GM11168 (cell line): Measurements from ENCODE around the gene BEST4.
"Not testable (repeated sequence)": the region's sequence is repeated elsewhere in the genome, so short reads cannot be mapped to it uniquely, and the experiment has no call there.

Experiments
- in situ Hi-C: fragments of 300-500 bp; cut with MboI; formaldehyde crosslinking; loops from one replicate; pipeline ENCODE4 v1.12.0; 2022; ENCODE audit warnings: low sequenced_read_pairs; ENCODE audit not compliant: unreplicated experiment

Gene BEST4

DNA sequence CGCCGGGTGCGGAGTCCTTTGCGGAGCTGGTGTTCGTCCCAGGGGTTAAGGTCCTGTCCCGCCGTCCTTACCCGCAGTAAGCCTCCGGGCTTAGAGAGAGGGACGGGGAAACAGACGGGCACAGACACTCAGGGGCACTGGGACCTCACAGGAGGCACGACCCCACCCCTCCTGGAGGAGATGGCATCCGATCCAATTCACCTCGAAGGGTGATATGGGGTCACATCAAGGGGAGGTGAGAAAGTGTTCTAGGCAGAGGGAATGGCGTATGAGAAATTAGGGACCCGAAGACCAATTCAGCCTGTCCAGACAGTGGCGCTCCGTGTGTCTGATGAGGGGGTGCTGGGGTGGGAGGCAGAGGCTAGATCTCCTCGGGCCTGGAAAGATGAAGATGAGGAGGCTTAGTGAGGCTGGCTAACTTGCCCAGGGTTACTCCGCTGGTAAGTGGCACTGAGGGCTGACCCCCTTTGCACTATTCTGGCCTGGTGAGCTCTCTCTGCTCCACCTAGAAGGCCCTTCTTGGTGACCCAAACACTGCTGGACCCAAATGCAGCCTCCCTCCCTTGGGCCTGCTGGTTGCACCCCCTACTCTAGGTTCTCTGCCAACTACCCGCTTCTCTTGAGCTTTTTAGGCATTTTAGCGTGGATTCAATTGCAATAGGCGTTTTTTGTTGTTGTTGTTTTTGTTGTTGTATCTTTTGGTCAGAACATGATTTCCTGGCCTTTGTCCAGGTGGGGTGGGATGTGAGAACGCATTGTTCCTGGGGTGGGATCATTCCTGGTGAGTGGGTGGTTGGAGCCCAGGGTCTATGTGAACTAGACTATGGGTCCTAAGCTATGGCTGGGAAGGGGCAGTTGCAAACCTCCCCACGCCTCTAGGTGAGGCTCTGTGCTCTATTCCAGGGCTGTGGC is 32.6 kb upstream of the BEST4 start:
- in situ Hi-C loops = no loop called here

DNA sequence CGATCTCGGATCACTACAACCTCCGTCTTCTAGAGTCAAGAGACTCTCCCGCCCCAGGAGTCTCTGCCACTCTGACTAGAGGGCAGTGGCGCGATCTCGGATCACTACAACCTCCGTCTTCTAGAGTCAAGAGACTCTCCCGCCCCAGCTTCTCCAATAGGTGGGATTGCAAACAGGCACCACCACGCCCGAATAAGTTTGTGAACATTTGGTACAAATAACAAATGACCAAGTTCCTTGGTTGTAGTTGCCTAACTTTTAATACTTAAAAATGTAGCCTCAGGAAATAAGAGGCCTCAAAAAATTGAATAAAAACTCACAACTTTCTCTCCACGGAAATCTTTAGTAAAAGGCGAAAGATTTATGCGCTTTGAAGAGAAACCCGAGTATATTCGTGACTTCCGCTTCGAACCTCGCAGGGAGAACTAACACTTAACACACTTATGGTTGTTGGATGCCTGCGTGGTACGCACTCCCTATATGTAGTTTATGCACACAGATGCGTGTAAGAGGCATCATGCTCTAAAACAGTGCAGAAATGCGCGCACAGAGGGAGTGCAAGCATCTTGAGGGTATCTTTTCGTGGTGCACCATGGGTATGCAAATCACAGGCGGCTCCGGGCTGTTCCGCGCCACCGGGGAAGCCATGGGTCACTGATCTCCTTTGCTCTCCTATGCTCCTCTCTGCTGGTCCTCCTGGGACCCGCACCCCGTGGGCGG is 31.8 kb upstream of the BEST4 start:
- in situ Hi-C loops = no loop called here

DNA sequence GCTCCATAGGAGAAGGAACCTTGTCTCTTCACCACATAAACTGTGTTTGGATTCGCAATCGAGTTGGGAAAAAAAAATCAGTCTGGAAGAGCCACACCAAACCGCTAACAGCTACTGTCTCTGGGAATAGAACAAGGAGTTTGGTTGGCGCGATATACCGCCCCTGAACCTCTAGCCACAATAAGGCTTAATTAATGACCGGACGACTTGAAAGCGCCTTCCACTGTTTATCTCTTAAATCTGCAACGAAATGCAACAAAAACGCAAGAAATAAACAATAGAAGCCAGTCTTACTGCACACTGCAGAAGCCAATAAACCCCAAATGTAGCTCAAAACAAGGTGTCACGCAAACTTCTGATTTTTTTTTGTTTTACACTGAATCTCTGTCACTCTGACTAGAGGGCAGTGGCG is 31.2 kb upstream of the BEST4 start:
- in situ Hi-C loops = no loop called here

DNA sequence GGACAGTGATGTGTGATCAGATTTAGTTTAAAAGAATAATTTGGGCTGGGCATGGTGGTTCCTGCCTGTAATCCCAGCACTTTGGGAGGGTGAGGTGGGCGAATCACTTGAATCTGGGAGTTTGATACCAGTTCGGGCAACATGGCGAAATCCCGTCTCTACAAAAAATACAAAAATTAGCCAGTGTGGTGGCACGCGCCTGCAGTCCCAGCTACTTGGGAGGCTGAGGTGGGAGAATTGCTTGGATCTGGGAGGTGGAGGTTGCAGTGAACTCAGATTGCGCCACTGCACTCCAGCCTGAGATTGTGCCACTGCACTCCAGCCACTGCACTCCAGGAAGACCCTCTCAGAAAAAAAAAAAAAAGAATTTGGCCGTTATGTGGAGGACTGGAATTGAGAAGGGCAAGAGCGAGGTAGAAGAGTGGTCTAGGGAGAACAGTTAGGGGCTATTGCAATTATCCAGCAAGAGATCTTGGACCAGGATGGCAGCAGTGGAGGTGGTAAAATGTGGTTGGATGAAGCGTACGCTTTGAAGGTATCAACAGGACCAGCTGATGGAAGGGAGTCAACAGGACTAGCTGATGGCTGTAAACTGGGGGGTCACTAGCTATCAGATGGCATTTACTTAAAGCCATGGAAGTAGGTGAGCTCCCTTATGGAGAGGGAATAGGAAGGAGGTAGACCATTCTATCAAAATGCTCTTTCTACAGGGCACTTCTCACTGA is 30.0 kb upstream of the BEST4 start:
- in situ Hi-C loops = no loop called here

DNA sequence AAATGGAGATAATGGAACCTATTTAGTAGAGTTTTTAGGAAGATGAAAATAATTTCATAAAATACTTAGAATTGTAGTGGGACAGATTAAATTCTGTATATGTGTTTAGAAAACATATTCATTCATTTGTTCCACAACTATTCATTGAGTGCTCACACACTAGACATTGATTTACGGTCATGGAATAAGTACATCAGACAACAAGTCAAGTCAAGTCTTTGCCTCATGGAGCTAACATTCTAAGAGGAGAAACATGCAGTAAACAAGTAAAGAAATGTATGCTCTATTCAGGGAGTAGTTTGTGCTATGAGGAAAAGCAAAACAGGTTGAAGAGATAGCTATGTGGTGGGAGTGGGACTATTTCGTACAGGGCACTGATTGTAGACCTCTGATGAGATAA is 29.3 kb upstream of the BEST4 start:
- in situ Hi-C loops = no loop called here

DNA sequence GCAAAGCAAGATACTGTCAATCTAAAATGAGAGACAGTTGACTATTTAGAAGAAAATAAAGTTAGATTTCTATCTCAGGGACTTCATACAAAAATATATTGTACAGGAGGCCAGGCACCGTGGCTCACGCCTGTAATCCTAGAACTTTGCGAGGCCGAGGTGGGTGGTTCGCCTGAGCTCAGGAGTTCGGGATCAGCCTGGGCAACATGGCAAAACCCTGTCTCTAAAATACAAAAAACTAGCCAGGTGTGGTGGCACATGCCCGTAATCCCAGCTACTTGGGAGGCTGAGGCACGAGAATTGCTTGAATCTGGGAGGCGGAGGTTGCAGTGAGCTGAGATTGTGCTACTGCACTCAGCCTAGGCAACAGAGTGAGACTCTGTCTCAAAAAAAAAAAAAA is 28.0 kb upstream of the BEST4 start:
- in situ Hi-C loops = not testable (repeated sequence)

DNA sequence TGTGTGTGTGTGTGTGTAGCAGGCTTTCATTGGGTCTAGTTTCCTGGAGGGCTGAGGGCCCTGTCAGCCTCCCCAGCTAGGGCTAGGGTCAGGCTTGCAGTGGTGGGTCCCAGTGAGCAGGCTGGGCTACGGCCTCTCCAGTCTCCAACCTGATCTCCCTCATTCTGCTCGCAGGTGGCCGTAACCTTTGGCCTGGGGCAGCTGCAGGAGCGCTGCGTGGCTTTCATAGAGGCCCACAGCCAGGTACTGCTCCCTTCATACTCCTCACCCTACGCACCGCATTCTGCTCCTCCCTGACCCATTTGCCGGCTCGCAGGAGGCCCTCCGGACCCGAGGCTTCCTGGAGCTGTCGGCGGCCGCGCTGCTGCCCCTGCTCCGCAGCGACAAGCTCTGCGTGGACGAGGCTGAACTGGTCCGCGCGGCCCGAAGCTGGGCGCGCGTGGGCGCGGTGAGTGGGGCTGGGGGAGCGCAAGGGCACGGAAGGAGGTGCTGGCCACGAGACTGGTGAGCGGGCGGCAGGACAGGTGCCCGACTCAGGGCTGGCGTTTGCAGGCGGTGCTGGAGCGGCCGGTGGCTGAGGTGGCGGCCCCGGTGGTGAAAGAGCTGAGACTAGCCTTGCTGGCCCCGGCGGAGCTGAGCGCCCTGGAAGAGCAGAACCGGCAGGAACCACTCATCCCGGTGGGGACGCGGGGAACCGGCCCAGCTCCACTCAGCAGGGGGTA is 25.0 kb upstream of the BEST4 start:
- in situ Hi-C loops = no loop called here

DNA sequence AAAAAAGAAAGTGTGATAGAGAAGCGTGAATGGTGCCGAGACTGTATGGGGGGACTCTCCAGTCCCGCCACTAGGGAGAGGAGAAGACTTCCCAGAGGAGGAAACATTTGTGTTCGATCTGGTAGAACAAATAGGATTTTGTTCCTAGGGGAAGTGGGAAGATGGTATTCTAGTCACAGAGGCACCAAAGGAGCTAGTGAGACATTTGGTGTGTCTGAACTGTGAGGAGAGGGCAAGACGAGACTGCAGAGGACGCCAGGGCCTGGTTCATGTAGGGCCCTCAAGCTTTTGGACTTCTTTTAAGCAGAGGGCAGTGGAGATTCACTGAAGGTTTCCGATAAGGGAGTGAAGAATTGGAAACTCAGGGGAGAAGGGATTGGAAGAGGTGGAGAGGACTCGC is 23.3 kb upstream of the BEST4 start:
- in situ Hi-C loops = no loop called here

DNA sequence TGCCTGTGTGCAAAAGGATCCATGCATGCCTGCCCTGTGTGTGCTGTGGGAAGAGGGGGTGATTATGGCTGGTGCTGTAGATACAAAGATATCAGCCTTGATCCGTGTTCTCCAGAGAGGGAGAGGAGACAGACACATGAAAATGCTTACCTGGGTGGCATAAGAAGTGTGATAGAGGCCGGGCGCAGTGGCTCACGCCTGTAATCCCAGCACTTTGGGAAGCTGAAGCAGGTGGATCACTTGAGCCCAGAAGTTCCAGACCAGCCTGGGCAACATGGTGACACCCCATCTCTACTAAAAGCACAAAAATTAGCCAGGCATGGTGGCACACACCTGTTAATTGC is 22.8 kb upstream of the BEST4 start:
- in situ Hi-C loops = not testable (repeated sequence)

DNA sequence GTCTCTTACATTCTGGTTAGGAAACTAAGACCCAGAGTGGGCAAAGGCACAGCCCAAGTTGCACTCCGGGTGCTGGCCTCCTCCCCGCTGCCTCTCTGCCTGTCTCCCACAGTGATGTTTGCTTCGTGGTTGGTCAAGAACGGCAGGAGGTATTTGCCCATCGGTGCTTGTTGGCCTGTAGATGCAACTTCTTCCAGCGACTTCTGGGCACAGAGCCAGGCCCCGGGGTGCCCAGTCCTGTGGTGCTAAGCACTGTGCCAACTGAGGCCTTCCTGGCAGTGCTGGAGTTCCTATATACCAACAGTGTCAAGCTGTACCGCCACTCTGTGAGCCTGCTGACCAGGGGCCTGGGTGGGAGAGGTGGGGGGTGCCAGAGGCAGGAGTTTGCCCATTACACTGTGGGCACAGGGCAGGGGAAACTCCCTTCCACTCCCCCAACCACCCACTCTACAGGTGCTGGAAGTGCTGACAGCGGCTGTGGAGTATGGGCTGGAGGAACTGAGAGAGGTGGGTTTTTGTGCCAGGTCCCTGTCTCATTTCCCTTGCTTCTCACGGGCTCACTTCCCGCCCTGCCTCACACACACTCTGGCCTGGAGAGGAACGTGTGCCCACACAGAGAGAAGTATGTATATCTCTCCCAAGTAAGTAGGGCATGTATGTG is 22.3 kb upstream of the BEST4 start:
- in situ Hi-C loops = no loop called here

DNA sequence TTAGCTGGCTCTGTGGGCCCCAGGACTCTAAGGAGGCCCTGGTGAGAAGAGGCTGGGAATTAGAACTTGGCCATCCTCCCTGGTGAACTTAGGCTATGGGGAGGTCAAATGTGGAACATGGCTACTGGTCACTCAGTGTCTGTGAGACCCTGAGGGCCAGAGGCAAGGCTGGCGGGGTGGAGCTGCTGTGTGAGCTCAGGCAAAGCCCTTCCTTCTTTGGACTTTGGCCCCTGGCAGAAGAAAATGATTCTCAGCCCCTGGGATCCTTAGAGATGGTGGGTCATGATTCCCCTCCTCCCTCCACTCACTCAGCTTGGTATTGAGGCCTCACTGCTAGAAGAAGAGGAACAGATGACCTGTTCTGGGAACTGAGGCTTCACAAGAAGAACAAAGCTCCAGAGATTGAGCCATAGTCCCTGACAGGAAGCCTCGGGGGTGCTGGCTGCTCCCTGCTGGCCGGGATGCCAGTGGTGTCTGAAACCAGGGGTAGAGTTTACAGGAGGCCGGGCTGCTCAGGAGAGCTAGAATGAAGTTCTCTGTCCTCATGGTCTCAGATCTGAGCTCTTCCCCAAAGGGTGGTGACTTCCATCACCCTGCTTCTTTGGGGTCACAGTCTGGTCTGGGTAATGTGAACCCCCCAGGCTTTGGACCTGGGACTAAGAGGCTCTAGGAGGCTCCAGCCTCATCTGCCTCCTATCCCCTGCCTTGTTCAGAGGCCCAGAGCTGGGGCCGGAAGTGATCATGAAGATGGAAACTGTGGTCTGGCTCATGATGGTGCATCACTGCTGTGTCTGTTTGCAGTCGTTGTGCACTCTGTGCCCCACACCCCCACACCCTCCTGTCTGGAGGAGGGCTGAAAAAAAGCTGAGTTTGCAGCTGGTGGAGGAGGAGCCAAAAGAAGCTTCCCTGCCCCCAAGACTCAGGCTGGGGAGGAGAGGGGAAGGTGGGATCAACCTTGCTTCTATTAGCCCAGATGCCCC is 21.3 kb upstream of the BEST4 start:
- in situ Hi-C loops = no loop called here

DNA sequence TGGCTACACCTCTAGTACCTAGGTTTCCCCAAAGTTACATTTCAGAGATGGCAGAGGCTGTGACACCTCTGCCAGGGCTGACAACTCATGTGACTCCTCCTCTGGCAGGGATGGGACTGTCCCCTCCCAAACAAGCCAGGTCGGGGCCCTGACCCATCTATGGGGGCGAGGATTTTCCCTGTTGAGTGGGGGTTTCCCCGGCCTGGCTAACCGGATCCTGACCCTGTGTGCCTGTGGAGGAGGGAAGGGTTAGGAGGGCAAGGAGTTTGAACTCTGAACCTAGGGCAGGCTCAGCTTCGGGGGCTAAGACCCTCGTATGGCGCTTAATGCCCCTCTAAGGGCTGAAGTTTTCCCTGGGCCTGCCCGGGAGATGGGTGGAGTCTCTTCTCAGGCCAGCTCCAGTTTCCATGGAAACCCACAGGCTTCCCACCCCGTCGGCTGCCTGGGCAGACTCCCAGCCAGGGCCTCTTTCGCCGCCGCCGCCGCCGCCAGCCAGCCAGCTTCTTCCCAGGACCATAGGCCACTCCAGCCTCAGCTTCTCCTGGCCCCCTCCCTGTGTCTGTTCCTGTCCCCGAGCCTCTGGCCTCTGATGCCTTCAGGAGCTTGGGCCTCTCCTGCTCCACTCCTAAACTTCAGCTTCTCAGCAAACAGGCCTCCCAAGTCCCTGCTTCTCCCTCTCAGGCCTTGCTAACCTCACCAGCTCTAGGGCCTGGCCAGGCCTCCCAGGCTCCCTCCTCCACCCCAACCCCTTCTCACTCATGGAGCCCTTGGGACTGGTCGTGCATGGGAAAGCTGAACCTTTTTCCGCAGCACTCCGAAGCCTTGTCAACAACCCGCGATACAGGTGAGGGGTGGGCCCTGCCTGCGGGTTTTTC is 20.3 kb upstream of the BEST4 start, which contains the start of gene BTBD19:
Gene BTBD19, plus strand, starts transcription at position 461 of the 875 bp plus-strand sequence. Its CDS starts 298 bp downstream, at position 759.
- in situ Hi-C loops = no loop called here

DNA sequence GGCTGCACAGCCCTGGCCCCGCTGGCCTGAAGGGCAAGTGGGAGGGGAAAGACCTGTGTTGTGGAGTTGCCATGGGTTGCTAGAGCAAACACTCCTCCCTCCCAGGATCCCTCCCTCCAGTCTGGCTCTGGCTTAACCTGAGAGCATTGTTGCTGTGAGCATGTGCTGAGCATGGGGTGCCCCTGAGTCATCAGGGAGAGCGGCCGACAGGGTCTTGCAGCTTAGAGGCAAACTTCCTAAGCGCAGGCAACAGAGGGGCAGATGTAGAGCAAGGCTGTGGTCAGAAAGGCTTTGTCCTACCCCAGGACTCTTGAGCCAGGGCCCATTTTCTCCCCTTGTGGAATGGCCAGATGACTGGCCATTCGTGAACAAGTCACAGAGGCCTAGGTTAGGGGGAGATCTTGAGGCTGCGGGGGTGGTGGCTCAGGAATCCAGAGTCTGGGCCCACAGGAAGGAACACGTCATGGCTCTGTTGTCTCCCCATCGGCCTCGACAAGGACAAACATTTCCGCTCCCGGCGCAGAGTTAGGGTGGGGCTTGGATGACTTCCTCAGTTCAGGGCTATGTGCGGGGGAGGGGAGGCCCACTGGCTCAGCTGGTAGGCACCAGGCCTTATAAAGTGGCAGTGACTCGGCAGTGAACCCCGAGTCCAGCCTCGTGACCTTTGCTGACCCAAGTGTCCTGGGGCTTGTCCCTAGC is 19.5 kb upstream of the BEST4 start:
- in situ Hi-C loops = no loop called here

DNA sequence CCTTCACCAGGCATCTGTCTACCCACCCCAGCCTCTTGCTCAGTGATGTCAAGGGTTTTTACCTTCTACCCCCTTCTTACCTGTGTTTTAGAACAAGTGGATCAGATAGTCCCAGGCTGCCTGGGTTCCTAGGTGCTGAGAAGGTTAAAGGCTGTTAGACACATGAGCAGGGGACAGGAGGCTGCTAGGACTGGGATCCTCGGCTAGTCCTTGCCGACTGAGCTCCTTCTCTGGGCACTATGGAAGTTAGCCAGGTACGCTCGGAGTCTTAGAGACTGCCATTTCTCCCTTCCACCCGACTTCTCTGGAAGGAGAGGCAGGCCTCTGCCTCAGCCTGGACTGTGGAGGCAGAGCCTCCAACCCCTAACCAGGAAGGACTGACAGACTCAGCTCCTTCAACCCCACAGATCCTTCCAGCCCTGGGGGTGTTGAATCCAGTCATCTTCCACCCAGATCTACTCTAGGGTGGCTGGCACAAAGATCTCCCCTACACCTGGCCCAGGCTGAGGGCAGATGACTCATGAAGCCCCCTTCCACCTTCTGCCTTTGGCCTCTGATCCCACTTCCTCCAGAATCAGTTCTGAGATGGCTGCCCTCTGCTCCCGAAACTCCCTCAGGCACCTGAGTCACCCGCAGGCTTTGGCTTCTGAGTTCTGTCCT is 18.9 kb upstream of the BEST4 start, which contains the start of gene DYNLT4:
Gene DYNLT4, minus strand, starts transcription at position 648 of the 660 bp plus-strand sequence. CDS start 683 bp downstream, outside the sequence.
- in situ Hi-C loops = no loop called here

DNA sequence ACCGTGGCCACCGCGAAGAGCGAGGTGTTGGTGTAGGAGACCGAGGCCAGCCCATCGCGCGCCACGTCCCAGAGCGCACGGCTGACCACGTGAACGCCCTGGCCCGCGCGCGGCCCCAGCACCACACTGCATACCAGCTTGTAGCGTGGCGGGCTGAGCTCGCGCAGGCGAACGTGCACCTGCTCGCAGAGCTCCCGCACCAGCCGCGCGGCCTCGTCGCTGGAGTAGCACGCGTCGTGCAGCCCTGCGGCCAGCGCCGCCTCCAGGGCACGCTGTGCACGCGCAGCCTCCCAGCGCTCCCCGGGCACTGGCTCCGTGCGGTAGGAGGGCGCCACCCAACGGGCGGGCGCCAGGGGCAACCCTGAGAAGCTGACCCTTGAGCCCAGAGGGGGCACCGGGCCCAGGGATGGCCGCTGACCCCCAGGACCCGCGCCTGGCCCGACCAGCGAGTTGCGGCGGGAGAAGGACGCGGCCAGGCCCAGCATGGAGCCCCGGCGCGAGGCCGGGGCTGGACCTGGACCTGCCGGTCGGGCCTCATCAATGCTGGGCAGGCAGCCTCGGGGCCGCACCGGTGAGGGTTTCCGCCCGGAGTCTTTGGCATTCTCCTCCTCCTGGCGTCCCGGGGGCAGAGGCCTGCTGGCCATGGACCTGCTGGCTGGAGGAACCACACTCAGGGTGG is 18.2 kb upstream of the BEST4 start:
- in situ Hi-C loops = no loop called here
